Measurements from ENCODE around the gene GJB1. TPM values are rescaled to one million over a fixed set of nuclear protein-coding genes. Genes with fewer than 3 reads are reported as not detected.
"Not testable (repeated sequence)": the region's sequence is repeated elsewhere in the genome, so short reads cannot be mapped to it uniquely, and the experiment has no call there.

Gene GJB1
- total RNA-seq, 1 donor from 2014 or later = not detected

- Histone ChIP-seq H3K4me1 (ENCODE audit: insufficient read depth, low read length) (no peaks in the 10 kb centered on the region), H3K9me3 (ENCODE audit: insufficient read depth, low read depth, low read length) (no peaks in the 10 kb centered on the region), H3K79me2 (ENCODE audit: insufficient read depth, low read length) (no peaks in the 10 kb centered on the region), H3K9ac (ENCODE audit: low read length) (no peak overlapping the region), H3K4me3 (ENCODE audit: insufficient read depth, low read depth, low read length) (no peak overlapping the region), H4K20me1 (ENCODE audit: insufficient read depth, low read length) (no peaks in the 10 kb centered on the region), H3K36me3 (ENCODE audit: insufficient read depth, low read length) (no peaks in the 10 kb centered on the region), H2AFZ (ENCODE audit: low read depth, low read length) (no peak overlapping the region), H3K27ac (ENCODE audit: low read depth, low read length) (no peak overlapping the region), H3K4me2 (ENCODE audit: low read length) (no peak overlapping the region), H3K27me3 (ENCODE audit: insufficient read depth, low read length) (no peaks in the 10 kb centered on the region)
- no peak for TF ChIP-seq CTCF (IDR thresholded peaks at IDR 0.05; ENCODE audit: insufficient read depth, low read depth, low read length)
- no peak overlapping the region for H3K4me3 Mint-ChIP-seq (ENCODE audit: unreplicated experiment)
- no peaks in the 10 kb centered on the region for H3K9me3 Mint-ChIP-seq (ENCODE audit: unreplicated experiment)
- peaks cover 2% of the 10 kb centered on the region for H3K36me3 Mint-ChIP-seq (ENCODE audit: low read depth, unreplicated experiment)
- no peak overlapping the region for H3K27ac Mint-ChIP-seq (ENCODE audit: unreplicated experiment)
- H3K4me1 Mint-ChIP-seq (ENCODE audit: low read depth, unreplicated experiment) = no peaks in the 10 kb centered on the region
- FAIRE-seq = no peak
- H3K27me3 Mint-ChIP-seq (ENCODE audit: low read depth, unreplicated experiment) = no peaks in the 10 kb centered on the region
- no peak for DNase-seq (ENCODE audit: low read depth)
Measured at GRCh38 chrX:71269801-71270395, 46.9 kb downstream of the GJB1 start.

DNA sequence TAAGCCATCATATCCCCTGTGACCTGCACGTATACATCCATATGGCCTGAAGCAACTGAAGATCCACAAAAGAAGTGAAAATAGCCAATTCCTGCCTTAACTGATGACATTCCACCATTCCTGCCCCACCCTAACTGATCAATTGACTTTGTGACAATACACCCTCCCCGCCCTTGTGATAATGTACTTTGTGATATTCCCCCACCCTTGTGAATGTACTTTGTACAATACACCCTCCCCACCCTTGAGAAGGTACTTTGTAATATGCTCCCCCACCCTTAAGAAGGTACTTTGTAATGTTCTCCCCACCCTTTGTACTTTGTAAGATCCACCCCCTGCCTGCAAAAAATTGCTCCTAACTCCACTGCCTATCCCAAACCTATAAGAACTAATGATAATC lies 49.3 kb downstream of the GJB1 start:
- H3K79me2 ChIP-seq (ENCODE audit: insufficient read depth, low read length); FAIRE-seq: not testable (repeated sequence)

More for the DNA sequence above, 49.3 kb downstream of the GJB1 start:
- not testable (repeated sequence) for H3K4me1 ChIP-seq (ENCODE audit: insufficient read depth, low read length); H4K20me1 ChIP-seq (ENCODE audit: insufficient read depth, low read length); H3K9me3 ChIP-seq (ENCODE audit: insufficient read depth, low read depth, low read length); H3K27me3 ChIP-seq (ENCODE audit: insufficient read depth, low read length); DNase-seq (ENCODE audit: low read depth); H3K9me3 Mint-ChIP-seq (ENCODE audit: unreplicated experiment); H3K36me3 Mint-ChIP-seq (ENCODE audit: low read depth, unreplicated experiment); H3K27ac Mint-ChIP-seq (ENCODE audit: unreplicated experiment); H3K27ac ChIP-seq (ENCODE audit: low read depth, low read length); H3K36me3 ChIP-seq (ENCODE audit: insufficient read depth, low read length); H3K4me2 ChIP-seq (ENCODE audit: low read length); H3K27me3 Mint-ChIP-seq (ENCODE audit: low read depth, unreplicated experiment); H3K9ac ChIP-seq (ENCODE audit: low read length); H3K4me1 Mint-ChIP-seq (ENCODE audit: low read depth, unreplicated experiment); H3K4me3 Mint-ChIP-seq (ENCODE audit: unreplicated experiment); H3K4me3 ChIP-seq (ENCODE audit: insufficient read depth, low read depth, low read length); H2AFZ ChIP-seq (ENCODE audit: low read depth, low read length)

Other genes with a start within 250 kb of the GJB1 start
- 70.8 and 76.6 TPM in 2 replicates for gene SNX12, start 154.9 kb upstream of the GJB1 start, total RNA-seq
- gene FOXO4, start 127.4 kb upstream of the GJB1 start, total RNA-seq = 13.7 and 15.0 TPM in 2 replicates
- gene CXorf65, start 116.5 kb upstream of the GJB1 start, total RNA-seq = not detected in 2 replicates
- gene IL2RG, start 111.6 kb upstream of the GJB1 start, total RNA-seq = 0.59 TPM in 1 of 2 replicates, not detected in the other
- 33.8 and 34.3 TPM in 2 replicates for gene MED12, start 104.6 kb upstream of the GJB1 start, total RNA-seq
- gene NLGN3, start 78.4 kb upstream of the GJB1 start, total RNA-seq = 0.84 and 0.93 TPM in 2 replicates
- 48.0 and 51.2 TPM in 2 replicates for gene ZMYM3, start 30.9 kb downstream of the GJB1 start, total RNA-seq
- gene NONO, start 60.4 kb downstream of the GJB1 start, total RNA-seq = 330 and 343 TPM in 2 replicates
- gene ITGB1BP2, start 78.5 kb downstream of the GJB1 start, total RNA-seq = 2.0 and 3.2 TPM in 2 replicates
- gene TAF1, start 143.1 kb downstream of the GJB1 start, total RNA-seq = 23.3 and 24.8 TPM in 2 replicates

Data from astrocyte (in vitro differentiated cells and primary cell).